Measurements from ENCODE around the gene TRIM2. TPM values are rescaled to one million over a fixed set of nuclear protein-coding genes. Genes with fewer than 3 reads are reported as not detected.
A peak's percentile ranks its signal among the peaks of the same experiment; 100 is the strongest.

TRIM2 gene
- total and polyA plus RNA-seq, 2 experiments from 2014 or later = 32.7 to 40.4 TPM

DNA sequence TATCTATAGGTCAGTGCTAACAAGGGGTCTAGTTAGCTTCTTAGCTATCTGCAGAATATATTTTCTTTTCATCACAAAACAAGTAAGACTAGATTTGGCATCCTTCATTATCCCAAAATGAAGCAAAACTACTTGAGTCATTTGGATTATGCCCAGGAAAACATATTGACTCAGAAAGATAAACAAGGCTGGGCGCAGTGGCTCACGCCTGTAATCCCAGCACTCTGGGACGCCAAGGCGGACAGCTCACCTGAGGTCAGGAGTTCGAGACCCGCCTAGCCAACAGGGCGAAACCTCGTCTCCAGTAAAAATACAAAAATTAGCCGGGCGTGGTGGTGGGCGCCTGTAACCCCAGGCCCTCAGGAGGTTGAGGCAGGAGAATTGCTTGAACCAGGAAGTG lies 122.3 kb downstream of the TRIM2 start:
- H3K27me3 ChIP-seq = no peaks in the 10 kb centered on the region
- TF ChIP-seq, protein P1, sequence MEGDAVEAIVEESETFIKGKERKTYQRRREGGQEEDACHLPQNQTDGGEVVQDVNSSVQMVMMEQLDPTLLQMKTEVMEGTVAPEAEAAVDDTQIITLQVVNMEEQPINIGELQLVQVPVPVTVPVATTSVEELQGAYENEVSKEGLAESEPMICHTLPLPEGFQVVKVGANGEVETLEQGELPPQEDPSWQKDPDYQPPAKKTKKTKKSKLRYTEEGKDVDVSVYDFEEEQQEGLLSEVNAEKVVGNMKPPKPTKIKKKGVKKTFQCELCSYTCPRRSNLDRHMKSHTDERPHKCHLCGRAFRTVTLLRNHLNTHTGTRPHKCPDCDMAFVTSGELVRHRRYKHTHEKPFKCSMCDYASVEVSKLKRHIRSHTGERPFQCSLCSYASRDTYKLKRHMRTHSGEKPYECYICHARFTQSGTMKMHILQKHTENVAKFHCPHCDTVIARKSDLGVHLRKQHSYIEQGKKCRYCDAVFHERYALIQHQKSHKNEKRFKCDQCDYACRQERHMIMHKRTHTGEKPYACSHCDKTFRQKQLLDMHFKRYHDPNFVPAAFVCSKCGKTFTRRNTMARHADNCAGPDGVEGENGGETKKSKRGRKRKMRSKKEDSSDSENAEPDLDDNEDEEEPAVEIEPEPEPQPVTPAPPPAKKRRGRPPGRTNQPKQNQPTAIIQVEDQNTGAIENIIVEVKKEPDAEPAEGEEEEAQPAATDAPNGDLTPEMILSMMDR (IDR thresholded peaks at IDR 0.05; ENCODE audit: low read depth, low read length) = no peak
- H3K4me1 ChIP-seq (ENCODE audit: low read depth) = no peaks in the 10 kb centered on the region
- DNase-seq (ENCODE audit: low read depth in 1 of 2, low spot score in 1 of 2) = peak in 1 of 2 donors; percentile 40
- no peak overlapping the region for H3K4me3 ChIP-seq
- H3K27ac ChIP-seq = no peak overlapping the region
- peaks cover 12% of the 10 kb centered on the region for H3K36me3 ChIP-seq
- H3K9me3 ChIP-seq (ENCODE audit: low read depth) = no peaks in the 10 kb centered on the region

DNA sequence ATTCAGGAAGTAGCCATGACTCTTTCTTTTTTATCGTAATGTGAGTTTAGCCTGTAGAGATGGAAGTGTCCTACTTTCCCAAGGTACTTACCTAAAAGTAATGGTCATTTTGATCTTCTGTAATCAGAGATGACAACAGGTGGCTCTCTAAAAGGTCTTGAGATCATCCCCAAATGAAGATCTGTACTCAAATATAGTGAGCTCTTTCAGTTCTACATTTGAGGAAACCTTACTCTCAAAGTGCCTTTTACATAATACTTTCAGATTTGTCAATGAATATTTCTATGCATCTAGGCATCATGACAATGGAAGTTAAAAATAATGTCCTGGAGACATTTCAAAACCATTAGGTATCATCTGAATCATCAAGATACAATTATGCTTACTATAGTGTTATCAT lies 123.0 kb downstream of the TRIM2 start:
- H3K36me3 ChIP-seq = peaks cover 15% of the 10 kb centered on the region
- DNase-seq (ENCODE audit: low read depth in 1 of 2, low spot score in 1 of 2) = no peak
- no peak overlapping the region for H3K4me3 ChIP-seq

DNA sequence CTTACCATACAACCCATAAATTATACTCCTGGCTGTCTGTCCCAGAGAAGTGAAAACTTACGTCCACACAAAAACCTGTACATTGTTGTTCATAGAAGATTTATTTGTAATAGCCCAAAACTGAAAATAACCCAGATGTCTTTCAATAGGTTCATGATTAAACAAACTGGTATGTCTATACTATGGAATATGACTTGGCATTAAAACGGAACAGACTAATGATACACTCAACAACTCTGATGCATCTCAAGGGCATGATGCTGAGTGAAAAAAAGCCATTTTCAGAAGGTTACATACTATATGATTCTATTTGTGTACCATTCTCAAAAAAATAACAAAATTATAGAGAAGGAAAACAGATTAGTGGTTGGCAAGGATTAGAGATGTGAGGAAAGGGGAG lies 128.7 kb downstream of the TRIM2 start:
- Histone ChIP-seq H3K4me1 (ENCODE audit: low read depth) (peaks cover 5% of the 10 kb centered on the region), H3K36me3 (peaks cover 12% of the 10 kb centered on the region), H3K27ac (no peak overlapping the region), H3K27me3 (no peaks in the 10 kb centered on the region), H3K9me3 (ENCODE audit: low read depth) (no peaks in the 10 kb centered on the region), H3K4me3 (no peak overlapping the region)
- TF ChIP-seq, protein P1 (IDR thresholded peaks at IDR 0.05; ENCODE audit: low read depth, low read length) = no peak
- DNase-seq (ENCODE audit: low read depth in 1 of 2, low spot score in 1 of 2) = no peak

More for the DNA sequence above, 123.0 kb downstream of the TRIM2 start:
- no peaks in the 10 kb centered on the region for H3K9me3 ChIP-seq (ENCODE audit: low read depth)
- no peaks in the 10 kb centered on the region for H3K27me3 ChIP-seq
- no peak overlapping the region for H3K27ac ChIP-seq
- no peaks in the 10 kb centered on the region for H3K4me1 ChIP-seq (ENCODE audit: low read depth)
- TF ChIP-seq, protein P1 (IDR thresholded peaks at IDR 0.05; ENCODE audit: low read depth, low read length) = no peak

DNA sequence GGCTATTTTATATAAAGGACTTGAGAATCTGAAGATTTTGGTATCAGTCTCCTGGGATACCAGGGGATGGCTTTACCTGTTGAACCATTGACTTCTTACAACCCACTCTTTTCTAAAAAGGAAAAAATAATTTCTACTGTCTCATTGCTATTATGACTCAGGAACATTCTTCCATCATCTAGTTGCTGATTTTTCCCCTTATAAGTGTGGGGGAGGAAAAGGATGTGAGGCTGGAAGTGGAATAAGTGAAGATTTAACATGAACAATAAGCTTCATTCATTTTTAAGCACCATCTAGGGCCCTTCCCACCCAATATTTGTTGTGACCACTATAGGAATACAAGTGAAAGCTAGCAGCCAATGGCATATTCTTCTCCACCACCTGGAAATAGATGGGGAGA lies 129.6 kb downstream of the TRIM2 start:
- H3K27me3 ChIP-seq = no peaks in the 10 kb centered on the region
- no peak for DNase-seq (ENCODE audit: low read depth in 1 of 2, low spot score in 1 of 2)
- peaks cover 5% of the 10 kb centered on the region for H3K4me1 ChIP-seq (ENCODE audit: low read depth)

DNA sequence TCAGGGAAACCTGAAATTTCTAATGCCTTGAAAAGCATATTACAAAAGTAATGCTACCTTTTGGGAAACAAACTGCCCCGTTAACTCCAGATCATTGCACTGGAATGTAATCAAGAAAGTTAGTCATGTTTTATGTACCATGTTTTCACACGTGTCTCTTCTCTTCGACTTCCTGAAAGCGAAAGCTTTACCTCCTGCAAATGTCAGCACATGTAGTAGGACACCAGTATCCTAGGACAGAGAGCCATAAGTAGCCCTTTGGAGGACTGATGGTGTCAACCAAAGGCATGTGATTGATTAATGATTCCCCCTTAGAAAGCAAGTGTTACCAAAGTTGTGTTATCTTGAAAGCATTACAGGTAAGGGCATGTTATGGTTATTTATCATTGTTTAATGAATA lies 131.4 kb downstream of the TRIM2 start:
- DNase-seq (ENCODE audit: low read depth in 1 of 2, low spot score in 1 of 2) = no peak
- TF ChIP-seq, protein P1 (IDR thresholded peaks at IDR 0.05; ENCODE audit: low read depth, low read length) = no peak
- H3K36me3 ChIP-seq = peaks cover 6% of the 10 kb centered on the region

More for the DNA sequence above, 129.6 kb downstream of the TRIM2 start:
- Histone ChIP-seq H3K36me3 (peaks cover 7% of the 10 kb centered on the region), H3K9me3 (ENCODE audit: low read depth) (no peaks in the 10 kb centered on the region), H3K4me3 (no peak overlapping the region), H3K27ac (no peak overlapping the region)
- TF ChIP-seq, protein P1 (IDR thresholded peaks at IDR 0.05; ENCODE audit: low read depth, low read length) = no peak

DNA sequence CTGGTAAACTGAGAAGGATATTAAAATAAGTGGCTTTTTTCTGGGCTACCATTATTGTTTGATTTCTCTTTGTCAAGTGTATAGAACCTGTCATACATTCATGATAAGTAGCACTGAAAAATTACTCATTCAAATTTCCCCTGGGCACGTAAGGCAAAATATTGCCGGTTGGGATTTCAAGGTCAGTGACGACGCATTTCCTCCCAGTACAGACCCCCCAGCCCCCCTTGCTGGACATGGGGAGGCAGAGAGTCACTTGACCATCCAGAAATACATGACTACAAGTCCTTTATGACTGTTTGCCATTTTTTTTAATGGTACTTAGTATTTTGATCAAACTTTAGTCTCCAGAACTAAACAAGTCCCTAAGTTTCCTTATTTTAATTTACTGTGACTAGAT lies 133.4 kb downstream of the TRIM2 start:
- H3K27me3 ChIP-seq = no peaks in the 10 kb centered on the region
- TF ChIP-seq, protein P1 (IDR thresholded peaks at IDR 0.05; ENCODE audit: low read depth, low read length) = no peak
- DNase-seq (ENCODE audit: low read depth in 1 of 2, low spot score in 1 of 2) = no peak

More for the DNA sequence above, 131.4 kb downstream of the TRIM2 start:
- Histone ChIP-seq H3K27me3 (no peaks in the 10 kb centered on the region), H3K4me1 (ENCODE audit: low read depth) (peaks cover 5% of the 10 kb centered on the region), H3K4me3 (no peak overlapping the region), H3K27ac (no peak overlapping the region), H3K9me3 (ENCODE audit: low read depth) (no peaks in the 10 kb centered on the region)

More for the DNA sequence above, 133.4 kb downstream of the TRIM2 start:
- no peaks in the 10 kb centered on the region for H3K36me3 ChIP-seq
- H3K4me1 ChIP-seq (ENCODE audit: low read depth) = peaks cover 5% of the 10 kb centered on the region
- no peak overlapping the region for H3K27ac ChIP-seq
- no peaks in the 10 kb centered on the region for H3K9me3 ChIP-seq (ENCODE audit: low read depth)
- no peak overlapping the region for H3K4me3 ChIP-seq

Measured in cardiac muscle cell (in vitro differentiated cells and primary cell).